Measurements from ENCODE around the gene RNASE8.
"Not testable (repeated sequence)": the region's sequence is repeated elsewhere in the genome, so short reads cannot be mapped to it uniquely, and the experiment has no call there.

The RNASE8 gene

DNA sequence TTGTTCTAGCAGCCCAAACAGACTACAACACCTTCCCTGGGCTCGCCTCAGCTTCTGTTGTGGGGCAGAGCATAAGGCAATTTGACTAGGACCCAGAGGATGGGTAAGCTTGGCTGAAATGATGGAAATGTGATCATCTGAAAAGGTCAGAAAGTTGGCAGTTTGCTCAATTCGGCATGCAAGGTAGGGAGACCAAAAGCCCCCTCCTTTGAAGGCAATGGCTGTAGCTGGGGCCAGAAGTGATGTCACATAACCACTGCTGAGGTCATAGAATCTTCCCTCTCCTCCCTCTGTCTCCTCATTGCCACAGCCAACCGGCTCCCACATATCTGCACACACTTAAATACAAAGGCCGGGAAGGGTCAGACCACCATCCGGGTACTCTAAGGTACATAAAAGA, 27.7 kb upstream of the RNASE8 start, which contains the start of gene TPPP2:
Gene TPPP2 (plus strand): TSS at position 301 of the 400 bp plus-strand sequence. CDS start 365 bp downstream, outside the sequence.
- DNase-seq (ENCODE audit: low spot score) (no peak), FAIRE-seq (no peak)

DNA sequence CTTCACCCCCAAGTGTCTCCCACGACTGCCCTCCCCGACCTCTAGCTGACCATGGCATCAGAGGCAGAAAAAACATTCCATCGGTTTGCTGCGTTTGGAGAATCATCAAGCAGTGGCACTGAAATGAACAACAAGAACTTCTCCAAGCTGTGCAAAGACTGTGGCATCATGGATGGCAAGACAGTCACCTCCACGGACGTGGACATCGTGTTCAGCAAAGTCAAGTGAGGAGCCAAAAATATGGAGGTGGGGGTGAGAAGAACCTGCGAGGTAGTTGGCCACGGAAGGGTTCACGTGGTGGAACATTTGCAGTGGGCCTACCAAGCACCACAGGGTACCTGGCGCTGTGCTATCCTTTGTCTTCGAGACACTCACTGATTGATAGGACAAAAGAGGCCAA, 27.1 kb upstream of the RNASE8 start:
- DNase-seq (ENCODE audit: low spot score) (no peak), FAIRE-seq (peak; percentile 62)

DNA sequence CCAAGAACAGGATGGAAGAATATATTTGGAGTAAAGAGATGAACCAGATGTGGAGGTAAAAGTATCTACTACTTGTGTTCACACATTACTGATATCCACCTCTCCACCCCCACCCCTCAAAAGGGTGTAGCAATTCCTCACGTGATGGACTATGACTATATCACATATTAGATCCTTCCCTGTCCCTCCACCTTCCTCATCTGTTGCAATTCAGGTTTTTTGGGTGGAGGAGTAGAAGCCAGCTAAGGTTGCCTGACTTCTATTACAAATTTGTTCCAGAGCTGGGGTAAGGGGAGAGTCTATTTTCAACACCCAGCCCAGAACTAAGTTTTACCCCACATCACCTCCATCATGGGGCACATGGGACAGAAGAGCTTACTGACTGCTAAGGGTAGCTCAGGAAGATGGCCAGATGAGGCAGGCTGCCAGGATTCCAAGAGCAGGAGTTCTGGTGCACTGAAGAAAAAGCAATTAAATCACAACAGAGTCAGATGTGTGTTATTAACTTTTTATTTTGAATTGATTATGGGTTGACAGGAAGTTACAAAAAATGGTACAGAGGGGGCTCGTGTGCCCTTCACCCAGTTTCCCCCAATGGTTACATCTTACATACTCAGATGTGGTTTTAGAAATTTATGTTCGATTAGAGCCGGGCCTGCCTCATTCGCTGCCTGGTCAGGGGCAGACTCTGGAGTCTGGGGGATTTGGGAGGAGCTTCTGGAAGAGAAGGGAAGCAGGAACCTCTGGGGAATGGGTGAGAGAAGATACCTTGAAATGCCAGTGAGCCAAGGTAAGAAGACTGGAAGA, 25.1 kb upstream of the RNASE8 start:
- FAIRE-seq, result peak; percentile 50
- DNase-seq (ENCODE audit: low spot score), result no peak

DNA sequence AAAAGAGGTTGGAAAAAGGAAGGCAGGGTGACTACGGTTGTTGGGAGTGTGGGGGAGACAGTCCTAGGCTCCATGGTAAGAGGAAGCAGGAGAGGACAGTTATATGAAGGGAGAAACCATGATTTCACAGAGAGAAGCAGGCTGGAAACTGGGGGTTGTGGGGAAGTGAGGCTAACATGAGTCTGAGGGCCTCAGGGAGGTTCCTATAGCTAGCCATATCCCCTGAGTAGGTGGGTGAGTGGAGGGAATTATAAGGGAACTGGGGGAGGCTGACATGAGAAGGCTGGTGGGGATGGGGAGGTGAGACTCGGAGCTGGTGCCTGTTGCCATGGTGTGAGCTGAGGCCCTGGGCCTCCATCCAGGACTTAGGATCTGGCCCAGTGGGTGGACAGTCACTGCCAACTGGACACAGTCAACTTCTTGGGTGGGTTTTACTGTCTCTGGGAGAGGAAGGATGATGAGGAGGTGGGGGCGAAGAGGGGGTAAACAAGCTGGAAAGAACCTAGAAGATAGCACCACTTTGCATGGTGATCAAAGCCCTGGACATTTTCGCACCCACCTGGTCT, 24.4 kb upstream of the RNASE8 start:
- FAIRE-seq (no peak), DNase-seq (ENCODE audit: low spot score) (no peak)

DNA sequence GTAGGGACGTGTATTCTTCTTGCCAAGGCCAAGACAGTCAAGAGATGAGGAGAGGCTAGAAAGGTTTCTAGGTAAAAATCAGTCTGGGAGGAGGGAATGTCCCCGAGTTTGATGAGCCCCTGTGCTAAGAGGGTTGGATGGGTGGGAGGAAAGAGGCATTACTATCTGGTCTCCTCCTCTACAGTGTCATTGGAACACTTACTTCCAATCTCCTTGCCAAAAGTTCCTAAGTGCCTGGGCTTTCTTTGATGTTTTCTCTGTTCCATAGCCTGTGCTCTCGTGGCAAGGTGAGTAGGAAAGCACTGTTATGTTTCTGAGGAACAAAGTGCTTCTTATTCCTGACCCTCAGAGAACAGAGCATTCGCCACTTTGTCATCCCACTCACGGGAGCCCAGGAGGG, 22.9 kb upstream of the RNASE8 start, which contains the start of gene RNASE13:
Gene RNASE13 (minus strand): TSS at position 101 of the 400 bp plus-strand sequence. CDS start 519 bp downstream, outside the sequence.
- FAIRE-seq, result no peak

DNA sequence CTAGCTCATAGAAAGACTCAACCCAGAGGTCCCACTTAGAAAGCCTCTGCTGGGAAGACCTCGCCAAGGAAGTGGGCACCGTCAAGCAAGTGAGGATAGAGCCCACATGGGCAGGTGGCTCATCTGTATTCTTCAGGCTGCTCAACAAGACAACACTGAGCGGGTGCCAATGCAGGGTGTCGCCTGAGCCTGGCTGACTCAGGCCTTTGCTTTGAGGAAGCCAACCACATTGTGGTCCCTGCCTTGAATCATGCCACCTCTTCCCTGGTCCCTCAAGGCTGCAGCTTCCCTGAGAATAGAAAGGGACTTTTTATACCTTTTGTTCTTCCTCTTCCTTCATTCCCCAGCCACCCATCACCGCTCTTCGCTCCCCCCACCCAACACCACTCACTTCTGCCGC, 20.9 kb upstream of the RNASE8 start:
- DNase-seq (ENCODE audit: low spot score) (no peak), FAIRE-seq (no peak)

More for the DNA sequence above, 22.9 kb upstream of the RNASE8 start, which contains the start of gene RNASE13:
- no peak for DNase-seq (ENCODE audit: low spot score)

DNA sequence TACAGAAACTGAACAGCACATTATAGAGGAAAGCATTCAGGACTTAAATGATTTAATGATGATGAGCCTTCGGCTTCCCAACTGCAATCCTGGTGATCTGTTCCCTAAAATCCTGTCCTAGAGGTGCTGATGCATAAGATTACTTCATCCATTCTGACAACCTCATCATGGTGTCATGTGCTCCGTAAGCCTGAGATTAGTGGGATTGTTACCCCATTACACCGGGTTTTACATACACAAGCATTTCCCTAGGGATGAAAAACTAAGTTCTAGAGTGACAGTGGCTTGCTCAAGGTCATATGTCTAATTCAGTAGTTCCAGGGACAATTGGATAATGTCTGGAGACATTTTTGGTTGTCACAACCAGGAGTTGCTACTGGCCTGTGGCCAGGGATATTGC, 20.5 kb upstream of the RNASE8 start:
- DNase-seq (ENCODE audit: low spot score), result no peak
- no peak for FAIRE-seq

DNA sequence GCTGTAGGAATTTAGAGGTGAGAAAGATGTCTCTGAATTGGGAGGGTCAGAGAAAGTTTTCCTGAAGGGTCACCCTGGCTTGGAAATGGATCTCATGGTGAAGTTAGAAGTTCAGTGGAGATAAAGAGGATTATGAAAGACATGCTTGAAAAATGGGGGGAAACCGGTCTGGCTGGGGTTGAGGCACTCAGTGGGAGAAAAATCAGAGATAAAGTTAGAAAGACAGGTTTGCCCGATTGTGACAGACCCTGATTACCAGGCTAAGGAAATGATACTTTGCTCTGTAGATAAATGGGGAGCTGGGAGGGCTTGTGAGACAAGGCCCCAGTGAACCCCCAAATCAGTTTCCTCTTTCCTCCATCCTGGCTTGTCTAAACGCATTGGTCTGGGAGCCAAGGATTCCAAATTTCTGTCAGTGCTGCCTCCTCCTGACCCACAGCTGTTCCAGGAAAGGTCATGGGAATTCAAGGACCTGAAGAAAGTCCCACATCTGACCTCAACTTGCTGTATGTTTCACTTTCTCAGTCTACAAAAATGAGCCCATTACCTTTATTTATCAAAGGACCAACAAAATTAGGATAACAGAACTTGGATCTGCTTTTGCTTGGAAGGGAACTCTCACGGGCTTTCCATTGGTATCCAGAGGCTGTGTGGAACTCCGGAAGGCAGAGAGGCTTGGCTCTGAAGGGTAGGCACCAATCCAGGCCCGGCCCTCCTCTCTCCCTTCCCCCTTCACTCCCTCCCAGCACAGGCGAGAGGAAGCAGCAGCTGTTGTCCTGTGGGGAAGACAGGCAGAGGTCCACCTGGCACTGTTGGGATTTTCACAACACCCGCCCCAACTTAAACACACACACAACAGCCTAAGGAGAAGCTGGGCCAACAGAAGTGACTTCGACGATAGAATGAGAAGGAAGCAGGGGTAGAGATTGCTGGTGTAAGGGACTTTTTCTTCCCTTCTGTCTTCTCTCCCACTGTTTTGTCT, 18.9 kb upstream of the RNASE8 start:
- FAIRE-seq (no peak), DNase-seq (ENCODE audit: low spot score) (peak; percentile 56)

DNA sequence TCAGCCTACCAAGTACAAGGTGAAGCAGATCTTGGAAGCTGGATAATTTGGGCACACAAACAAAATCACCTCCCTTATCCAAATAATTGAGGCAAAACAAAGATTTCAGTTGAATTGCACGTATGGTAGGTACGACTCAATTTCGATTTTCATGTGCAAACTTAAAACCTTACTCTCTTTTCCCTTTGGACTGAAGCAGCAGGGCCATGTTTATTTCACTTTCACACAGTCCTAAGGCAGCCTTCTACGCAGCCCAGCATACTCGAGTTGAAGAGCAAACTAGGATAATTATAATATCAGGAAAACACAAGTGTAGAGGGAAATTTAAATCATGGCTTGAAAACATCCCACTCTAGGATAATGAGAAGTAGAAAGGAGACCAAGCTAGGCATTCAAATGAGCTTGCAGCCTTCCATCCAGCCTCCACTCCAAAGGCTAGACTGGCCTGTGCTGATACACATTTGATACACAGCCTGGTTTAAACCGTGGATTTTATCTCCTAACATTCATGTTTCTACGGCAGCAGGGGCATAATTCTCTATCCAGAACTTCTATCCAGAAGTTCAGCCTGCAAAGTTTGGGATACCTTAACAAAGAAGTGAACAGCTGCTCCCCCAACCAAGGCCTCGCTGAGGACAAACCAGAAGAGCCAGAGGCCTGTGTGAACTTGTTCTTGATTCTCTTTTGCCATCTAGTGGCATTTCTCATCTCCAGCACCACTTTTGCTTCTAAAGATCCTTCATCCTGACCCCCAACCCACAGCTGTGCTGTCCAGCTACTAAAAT, 17.8 kb upstream of the RNASE8 start:
- DNase-seq (ENCODE audit: low spot score) (peak; percentile 80), FAIRE-seq (no peak)

DNA sequence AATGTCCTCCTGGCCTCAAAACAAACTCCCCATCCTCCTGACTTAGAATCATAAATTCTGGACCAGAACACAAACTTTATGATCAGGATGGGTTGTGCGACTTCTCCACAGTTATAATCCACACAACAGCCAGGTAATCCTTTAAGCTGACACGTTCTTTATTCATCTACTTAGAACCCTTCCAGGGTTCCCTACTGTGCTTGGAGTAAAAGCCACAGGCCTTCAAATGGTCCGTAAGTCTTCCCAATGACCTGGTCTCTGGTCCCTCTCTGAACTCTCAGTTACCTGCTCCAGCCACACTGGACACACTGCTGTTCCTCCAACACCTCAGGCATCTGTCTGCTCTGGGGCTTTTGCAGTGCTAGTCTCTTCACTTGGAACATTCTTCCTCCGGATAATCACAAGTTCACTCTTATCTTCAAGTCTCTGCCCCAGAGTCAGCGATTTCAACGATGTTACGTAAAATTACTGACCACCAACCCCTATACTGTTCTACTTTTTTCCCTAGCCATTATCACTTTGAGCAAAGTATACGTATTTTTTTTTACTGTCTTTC, 17.2 kb upstream of the RNASE8 start:
- DNase-seq (ENCODE audit: low spot score), result no peak
- no peak for FAIRE-seq

DNA sequence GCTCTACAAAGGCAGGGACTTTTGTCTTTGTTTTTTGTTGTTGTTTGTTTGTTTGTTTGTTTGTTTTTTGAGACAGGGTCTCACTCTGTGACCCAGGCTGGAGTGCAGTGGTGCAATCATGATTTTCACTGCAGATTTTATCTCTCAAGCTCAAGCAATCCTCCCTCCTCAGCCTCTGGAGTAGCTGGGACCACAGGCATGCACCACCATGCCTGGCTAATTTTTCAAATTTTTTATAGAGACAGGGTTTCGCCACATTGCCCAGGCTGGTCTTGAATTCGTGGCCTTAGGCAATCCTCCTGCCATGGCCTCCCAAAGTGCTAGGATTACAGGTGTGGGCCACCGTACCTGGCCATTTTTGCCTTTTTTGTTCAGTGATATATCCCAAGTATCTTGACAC, 16.7 kb upstream of the RNASE8 start:
- DNase-seq (ENCODE audit: low spot score); FAIRE-seq: not testable (repeated sequence)

DNA sequence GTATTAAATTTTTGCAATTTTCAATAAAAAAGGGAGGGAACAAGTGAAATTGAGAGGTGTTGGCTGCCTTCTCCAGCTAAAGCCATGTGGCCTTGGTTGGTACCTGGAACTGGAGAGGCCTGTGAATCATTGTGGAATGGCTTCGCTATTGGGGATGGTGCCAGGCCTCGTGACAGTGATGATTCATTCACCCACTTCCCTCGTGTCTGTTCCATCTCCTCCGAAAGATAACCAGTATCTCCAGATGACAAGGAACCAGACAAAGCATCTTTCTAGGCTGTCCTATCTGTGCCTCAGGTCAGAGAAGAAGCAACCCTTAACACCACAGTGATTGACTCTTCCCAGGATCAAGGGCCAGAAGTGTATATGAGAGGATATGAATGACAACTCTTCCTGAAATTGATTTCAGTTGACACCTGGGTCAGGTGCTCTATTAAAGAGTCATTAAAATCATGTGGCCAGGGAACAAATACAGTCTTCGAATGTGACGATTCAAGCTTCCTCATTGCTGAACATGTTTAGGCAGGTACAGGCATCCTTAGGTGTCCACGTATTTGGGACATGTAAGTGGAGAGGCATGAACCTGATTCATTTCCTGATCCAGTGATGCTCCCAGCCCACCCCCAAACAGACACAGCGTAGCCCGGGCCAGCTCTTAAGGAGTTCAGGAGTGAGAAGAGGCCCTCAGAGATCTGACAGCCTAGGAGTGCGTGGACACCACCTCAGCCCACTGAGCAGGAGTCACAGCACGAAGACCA, 15.8 kb upstream of the RNASE8 start, which contains the start of gene RNASE7:
Gene RNASE7 (plus strand): TSS at position 687 of the 758 bp plus-strand sequence. CDS start 631 bp downstream, outside the sequence.
- FAIRE-seq, result no peak
- DNase-seq (ENCODE audit: low spot score), result peak; percentile 57

DNA sequence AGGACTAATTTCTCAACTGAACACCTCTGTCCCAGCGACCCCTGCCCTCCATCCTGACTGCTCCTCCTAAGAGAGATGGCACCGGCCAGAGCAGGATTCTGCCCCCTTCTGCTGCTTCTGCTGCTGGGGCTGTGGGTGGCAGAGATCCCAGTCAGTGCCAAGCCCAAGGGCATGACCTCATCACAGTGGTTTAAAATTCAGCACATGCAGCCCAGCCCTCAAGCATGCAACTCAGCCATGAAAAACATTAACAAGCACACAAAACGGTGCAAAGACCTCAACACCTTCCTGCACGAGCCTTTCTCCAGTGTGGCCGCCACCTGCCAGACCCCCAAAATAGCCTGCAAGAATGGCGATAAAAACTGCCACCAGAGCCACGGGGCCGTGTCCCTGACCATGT, 14.7 kb upstream of the RNASE8 start:
- FAIRE-seq, result no peak
- DNase-seq (ENCODE audit: low spot score), result no peak

DNA sequence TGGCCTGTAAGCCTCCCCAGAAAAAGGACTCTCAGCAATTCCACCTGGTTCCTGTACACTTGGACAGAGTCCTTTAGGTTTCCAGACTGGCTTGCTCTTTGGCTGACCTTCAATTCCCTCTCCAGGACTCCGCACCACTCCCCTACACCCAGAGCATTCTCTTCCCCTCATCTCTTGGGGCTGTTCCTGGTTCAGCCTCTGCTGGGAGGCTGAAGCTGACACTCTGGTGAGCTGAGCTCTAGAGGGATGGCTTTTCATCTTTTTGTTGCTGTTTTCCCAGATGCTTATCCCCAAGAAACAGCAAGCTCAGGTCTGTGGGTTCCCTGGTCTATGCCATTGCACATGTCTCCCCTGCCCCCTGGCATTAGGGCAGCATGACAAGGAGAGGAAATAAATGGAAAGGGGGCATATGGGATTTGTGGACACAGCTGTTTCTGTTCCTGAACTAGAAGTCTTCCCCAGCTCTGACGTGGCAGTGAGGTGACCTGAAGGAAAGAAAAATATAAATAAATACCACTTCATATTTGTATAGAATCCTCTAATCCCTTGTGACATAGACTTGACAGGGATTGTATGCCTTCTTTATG, 14.1 kb upstream of the RNASE8 start:
- DNase-seq (ENCODE audit: low spot score) (no peak), FAIRE-seq (no peak)

DNA sequence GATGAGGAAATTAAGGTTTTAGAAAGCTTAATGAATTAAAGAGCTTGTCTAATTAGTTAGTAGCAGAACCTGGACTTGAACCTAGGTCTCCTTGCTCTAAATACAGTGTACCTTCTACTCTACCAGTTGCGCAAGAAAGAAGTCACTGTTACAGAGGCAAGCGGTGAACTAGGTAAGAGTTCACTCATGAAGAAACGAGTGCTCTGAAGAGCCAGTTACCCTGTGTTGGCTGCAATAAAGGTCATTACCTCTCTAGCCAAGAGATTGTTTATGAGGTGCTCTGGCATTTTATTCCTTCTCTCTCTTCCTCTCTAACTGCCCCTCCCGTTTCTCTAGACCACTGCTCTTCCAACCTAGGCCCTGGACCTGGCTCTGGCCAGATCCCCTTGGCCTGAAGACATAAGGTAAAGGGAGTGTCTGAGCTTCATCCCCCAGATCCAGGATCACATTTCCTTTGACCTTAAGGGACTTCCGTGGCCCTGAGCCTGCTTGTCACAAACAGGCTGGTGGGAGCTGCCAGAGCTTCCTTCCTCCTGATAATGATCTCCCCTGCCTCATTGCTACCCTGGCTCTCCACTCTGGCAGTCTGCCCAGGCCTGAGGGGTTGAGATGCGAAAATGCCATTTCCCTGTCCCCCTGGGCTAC, 13.5 kb upstream of the RNASE8 start:
- DNase-seq (ENCODE audit: low spot score), result no peak
- no peak for FAIRE-seq

DNA sequence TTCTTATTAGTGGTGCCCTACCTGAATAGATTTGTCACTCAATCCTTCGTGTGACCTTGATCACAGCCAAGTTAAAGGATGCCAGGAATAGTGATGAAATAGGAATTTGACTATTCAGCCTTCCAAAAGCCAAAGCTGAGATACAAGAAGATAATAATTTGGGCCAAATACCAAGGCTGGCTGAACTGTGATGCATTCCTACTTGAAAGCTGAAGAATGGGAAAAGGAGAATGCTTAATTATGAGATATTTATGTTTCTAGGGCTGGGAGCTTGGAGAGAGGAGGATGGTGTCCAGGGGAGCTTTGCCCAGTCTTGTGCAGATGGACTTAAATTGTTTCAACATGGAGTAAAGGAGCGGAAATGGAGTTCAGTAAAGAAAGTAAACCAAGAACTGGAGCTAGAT, 10.2 kb upstream of the RNASE8 start:
- FAIRE-seq (no peak), DNase-seq (ENCODE audit: low spot score) (no peak)

DNA sequence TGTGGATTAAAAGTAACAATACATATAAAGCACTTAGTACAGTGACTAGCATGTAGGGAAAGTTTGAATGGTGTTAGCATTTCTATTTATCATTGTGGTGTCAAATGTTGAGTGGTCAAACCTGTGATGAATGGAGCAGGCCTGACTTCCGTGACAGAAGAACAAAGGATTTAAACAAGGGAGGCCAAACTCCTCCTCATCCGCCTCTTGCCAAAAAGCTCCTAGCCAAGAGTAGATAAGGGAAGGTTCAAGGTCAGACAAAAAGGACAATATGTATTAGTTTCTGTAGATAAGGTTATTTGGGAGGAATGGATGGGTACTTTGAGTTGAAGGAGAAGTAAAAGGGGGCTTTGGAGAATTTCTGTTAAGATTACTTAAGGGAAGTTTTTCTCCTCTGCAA, 9.0 kb upstream of the RNASE8 start:
- FAIRE-seq (no peak), DNase-seq (ENCODE audit: low spot score) (no peak)

DNA sequence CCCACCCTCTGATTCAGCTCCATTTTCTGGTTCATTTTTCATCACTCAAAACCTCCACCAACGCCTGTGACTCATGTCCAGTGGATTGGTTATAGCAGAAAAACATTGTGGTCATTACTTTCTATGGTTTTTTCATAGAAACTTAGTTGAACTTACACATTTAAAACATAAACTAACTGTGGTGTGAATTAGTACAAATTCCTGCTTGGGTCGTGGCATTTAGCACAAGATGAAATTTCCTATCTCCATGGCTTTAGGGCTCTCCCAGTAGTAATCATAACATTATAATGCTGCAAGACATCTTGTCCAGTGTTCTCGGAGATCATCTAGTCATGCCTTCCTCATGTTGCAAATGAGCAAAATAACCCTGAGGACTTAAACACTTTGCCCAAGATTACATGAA, 8.3 kb upstream of the RNASE8 start:
- no peak for DNase-seq (ENCODE audit: low spot score)
- FAIRE-seq, result no peak

DNA sequence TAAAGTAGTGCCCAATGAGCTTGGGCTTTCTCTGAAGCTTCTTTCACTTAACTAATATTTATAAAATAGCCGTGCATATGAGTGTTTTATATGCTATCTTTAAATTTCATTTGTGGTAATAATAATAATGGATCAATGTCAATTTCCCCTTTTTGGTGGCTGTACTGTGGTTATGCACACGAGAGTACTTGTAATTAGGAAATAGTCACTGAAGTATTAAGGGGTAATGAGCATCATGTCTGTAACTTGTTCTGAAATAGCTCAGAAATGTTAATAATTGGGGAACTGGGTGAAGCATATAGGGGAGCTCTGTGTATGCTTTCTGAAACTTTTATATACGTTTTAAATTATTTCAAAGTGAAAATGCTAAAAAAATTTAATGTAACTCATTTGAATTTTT, 7.0 kb upstream of the RNASE8 start:
- no peak for DNase-seq (ENCODE audit: low spot score)
- FAIRE-seq, result no peak

Data from urothelium cell line (cell line).